H1 (cell line): ENCODE data around the gene CLDN9. TPM values are rescaled to one million over a fixed set of nuclear protein-coding genes. Genes with fewer than 3 reads are reported as not detected.

ENCODE experiments used
- CTCF ChIA-PET: fragments of 300-600 bp; sonication (Branson Sonifier 250); formaldehyde crosslinking; loops from one replicate; lab custom pipeline; 2021; ENCODE audit not compliant: partially characterized antibody; lab: Charles Lee
- POLR2A ChIA-PET: fragments of 300-600 bp; sonication (Branson Sonifier 250); formaldehyde crosslinking; loops from one replicate; lab custom pipeline; 2021; ENCODE audit warnings: inconsistent platforms; ENCODE audit not compliant: partially characterized antibody; lab: Charles Lee
- DNase-seq, 2 experiments: peaks; one replicate each; pipeline versions ENCODE4 v3.0.0 to v3.0.0-alpha.2; 2010 to 2022; ENCODE audit warnings: low spot score in 2 of 2, low read depth in 1 of 2, mixed read lengths in 1 of 2
- FAIRE-seq: peaks from 2 replicates; lab custom pipeline; 2011; peaks lifted over from hg19 to GRCh38; lab: Jason Lieb, UNC
- H2AFZ ChIP-seq: 2 replicates; pipeline ENCODE4 v1.8.1; 2012; ENCODE audit warnings: low read length, inconsistent platforms
- H2AK5ac ChIP-seq: 2 replicates; pipeline ENCODE4 v1.6.1; 2013; ENCODE audit warnings: low read depth, low read length
- H2BK120ac ChIP-seq: replicated peaks from 2 replicates; pipeline ENCODE3; 2013; ENCODE audit warnings: low read depth, low read length, inconsistent platforms
- H2BK12ac ChIP-seq: 2 replicates; pipeline ENCODE4 v1.6.1; 2013; ENCODE audit warnings: low read depth, low read length
- H2BK15ac ChIP-seq: 2 replicates; pipeline ENCODE4 v1.6.1; 2013; ENCODE audit warnings: low read length
- H2BK20ac ChIP-seq: 2 replicates; pipeline ENCODE4 v1.6.1; 2013; ENCODE audit warnings: low read length
- H2BK5ac ChIP-seq: 2 replicates; pipeline ENCODE4 v1.6.1; 2013; ENCODE audit warnings: low read depth, low read length
- H3K14ac ChIP-seq: 2 replicates; pipeline ENCODE4 v1.6.1; 2013; ENCODE audit warnings: inconsistent platforms; ENCODE audit not compliant: insufficient read length
- H3K18ac ChIP-seq: 2 replicates; pipeline ENCODE4 v1.6.1; 2013; ENCODE audit warnings: low read length; ENCODE audit errors: extremely low read depth
- H3K23ac ChIP-seq: 2 replicates; pipeline ENCODE4 v1.6.1; 2013; ENCODE audit warnings: inconsistent platforms; ENCODE audit not compliant: insufficient read length
- H3K23me2 ChIP-seq: 2 replicates; pipeline ENCODE4 v1.6.1; 2013; ENCODE audit warnings: low read depth, low read length
- H3K27ac ChIP-seq: 2 replicates; pipeline ENCODE4 v1.6.1; 2011; ENCODE audit warnings: low read depth, low read length, inconsistent platforms
- H3K27me3 ChIP-seq, 4 experiments: replicated peaks in 1 of 4; 1 replicate in 1 of 4; 2 replicates in 3 of 4; pipeline versions ENCODE4 v1.6.1 to v1.8.1; 2011 to 2013; ENCODE audit warnings: low read length in 3 of 4, mild to moderate bottlenecking in 3 of 4, inconsistent platforms in 2 of 4, mixed read lengths in 2 of 4, moderate library complexity in 1 of 4; ENCODE audit not compliant: control insufficient read depth in 3 of 4, insufficient read depth in 3 of 4; ENCODE audit errors: extremely low read depth in 1 of 4
- H3K36me3 ChIP-seq, 4 experiments: 2 replicates each; pipeline versions ENCODE4 v1.6.1 to v1.8.1; 2011 to 2013; ENCODE audit warnings: mild to moderate bottlenecking in 4 of 4, low read length in 3 of 4, moderate library complexity in 2 of 4, control low read depth in 1 of 4, inconsistent platforms in 1 of 4; ENCODE audit not compliant: insufficient read depth in 4 of 4, control insufficient read depth in 2 of 4
- H3K4ac ChIP-seq: replicated peaks from 2 replicates; pipeline ENCODE3; 2013; ENCODE audit warnings: low read length, low read depth, mixed read lengths, inconsistent platforms; ENCODE audit not compliant: insufficient read length
- H3K4me1 ChIP-seq, 4 experiments: replicated peaks in 1 of 4; 1 replicate in 1 of 4; 2 replicates in 3 of 4; pipeline versions ENCODE4 v1.6.1 to v1.8.1; 2011 to 2013; ENCODE audit warnings: low read length in 3 of 4, inconsistent platforms in 2 of 4, mixed read lengths in 1 of 4; ENCODE audit not compliant: insufficient read depth in 4 of 4, control insufficient read depth in 3 of 4
- H3K4me2 ChIP-seq, 2 experiments: 2 replicates each; pipeline versions ENCODE4 v1.6.1 to v1.8.1; 2011 to 2013; ENCODE audit warnings: low read depth in 2 of 2, low read length in 2 of 2, control low read depth in 1 of 2, inconsistent platforms in 1 of 2, mild to moderate bottlenecking in 1 of 2; ENCODE audit not compliant: insufficient read depth in 1 of 2
- H3K4me3 ChIP-seq, 4 experiments: fragments of 200-600, 300-600 bp in 1 of 4; sonication (generic), shearing (Covaris generic), sonication (Bioruptor Twin) in 1 of 4; 2 replicates each; pipeline versions ENCODE4 v1.5.1 to v1.8.1; 2011 to 2016; ENCODE audit warnings: low read length in 4 of 4, low read depth in 3 of 4, control low read depth in 2 of 4, inconsistent platforms in 2 of 4, mild to moderate bottlenecking in 2 of 4, mixed read lengths in 1 of 4, moderate library complexity in 1 of 4; ENCODE audit not compliant: insufficient read depth in 2 of 4; ENCODE audit errors: extremely low read depth in 1 of 4
- H3K56ac ChIP-seq: replicated peaks from 2 replicates; pipeline ENCODE3; 2013; ENCODE audit warnings: low read depth, mild to moderate bottlenecking, mixed read lengths, low read length, inconsistent platforms; ENCODE audit not compliant: insufficient read length
- H3K79me1 ChIP-seq: 2 replicates; pipeline ENCODE4 v1.6.1; 2013; ENCODE audit warnings: low read depth, low read length, control low read depth
- H3K79me2 ChIP-seq, 2 experiments: 2 replicates each; pipeline versions ENCODE4 v1.6.1 to v1.8.1; 2012 to 2013; ENCODE audit warnings: low read length in 2 of 2, mild to moderate bottlenecking in 2 of 2, inconsistent platforms in 1 of 2; ENCODE audit not compliant: insufficient read depth in 2 of 2, control insufficient read depth in 1 of 2
- H3K9ac ChIP-seq, 4 experiments: replicated peaks in 1 of 4; 1 replicate in 1 of 4; 2 replicates in 3 of 4; pipeline versions ENCODE4 v1.6.1 to v1.8.1; 2011 to 2013; ENCODE audit warnings: low read depth in 3 of 4, low read length in 3 of 4, control low read depth in 2 of 4, mild to moderate bottlenecking in 2 of 4, moderate library complexity in 2 of 4, inconsistent platforms in 1 of 4; ENCODE audit errors: extremely low read depth in 1 of 4
- H3K9me3 ChIP-seq, 2 experiments: 2 replicates each; pipeline versions ENCODE4 v1.6.1 to v1.8.1; 2012 to 2013; ENCODE audit warnings: mild to moderate bottlenecking in 2 of 2, moderate library complexity in 2 of 2, control low read depth in 1 of 2, inconsistent platforms in 1 of 2, low read depth in 1 of 2, low read length in 1 of 2, mixed read lengths in 1 of 2; ENCODE audit not compliant: insufficient read depth in 2 of 2
- H4K20me1 ChIP-seq, 2 experiments: replicated peaks in 1 of 2; 2 replicates each; pipeline versions ENCODE3 to v1.8.1; 2011 to 2013; ENCODE audit warnings: inconsistent platforms in 2 of 2, low read length in 2 of 2, mild to moderate bottlenecking in 1 of 2; ENCODE audit not compliant: insufficient read depth in 2 of 2, control insufficient read depth in 1 of 2
- H4K5ac ChIP-seq: 2 replicates; pipeline ENCODE4 v1.6.1; 2013; ENCODE audit warnings: low read length, low read depth, mixed read lengths, inconsistent platforms; ENCODE audit not compliant: insufficient read length
- H4K8ac ChIP-seq: 2 replicates; pipeline ENCODE4 v1.8.0; 2013; ENCODE audit warnings: mild to moderate bottlenecking, moderate library complexity, low read length, inconsistent platforms; ENCODE audit not compliant: insufficient read depth; ENCODE audit errors: extremely low read depth
- H4K91ac ChIP-seq: replicated peaks from 2 replicates; pipeline ENCODE3; 2013; ENCODE audit warnings: low read length, mixed read lengths, inconsistent platforms; ENCODE audit not compliant: insufficient read length
- ASH2L ChIP-seq: fragments of 200-600, 300-600 bp; sonication (generic); IDR thresholded peaks from one replicate; pipeline ENCODE4 v1.7.1; 2017; ENCODE audit warnings: low read length
- BACH1 ChIP-seq: IDR thresholded peaks from 2 replicates; pipeline ENCODE4 v1.6.1; 2012; ENCODE audit warnings: low read length, improper control_type of control experiment
- CHD1 ChIP-seq: IDR thresholded peaks from 2 replicates; pipeline ENCODE4 v1.6.1; 2012; ENCODE audit warnings: low read depth, low read length, improper control_type of control experiment
- EP300 ChIP-seq, 2 experiments: IDR thresholded peaks; 1 replicate in 1 of 2; 2 replicates in 1 of 2; pipeline ENCODE4 v1.6.1; 2011 to 2012; ENCODE audit warnings: low read depth in 2 of 2, low read length in 2 of 2, mild to moderate bottlenecking in 2 of 2, borderline replicate concordance in 1 of 2, inconsistent platforms in 1 of 2, moderate library complexity in 1 of 2
- FOSL1 ChIP-seq: IDR thresholded peaks from 2 replicates; pipeline ENCODE4 v1.6.1; 2011; ENCODE audit warnings: mild to moderate bottlenecking, low read depth, low read length, moderate library complexity; ENCODE audit not compliant: insufficient read depth
- JUN ChIP-seq: IDR thresholded peaks from 2 replicates; pipeline ENCODE4 v1.6.1; 2011; ENCODE audit warnings: low read depth, mild to moderate bottlenecking, improper control_type of control experiment, low read length
- KDM1A ChIP-seq: fragments of 200-600, 300-600 bp; sonication (generic); IDR thresholded peaks from 2 replicates; pipeline ENCODE4 v1.7.1; 2016; ENCODE audit warnings: mild to moderate bottlenecking, low read length, borderline replicate concordance
- POU5F1 ChIP-seq: IDR thresholded peaks from 2 replicates; pipeline ENCODE4 v1.6.1; 2011; ENCODE audit warnings: low read depth, mild to moderate bottlenecking, low read length, moderate library complexity
- SAP30 ChIP-seq: fragments of 300-600 bp; sonication (generic); IDR thresholded peaks from 2 replicates; pipeline ENCODE4 v1.7.1; 2012; ENCODE audit warnings: low read length, moderate library complexity, mild to moderate bottlenecking, inconsistent platforms; ENCODE audit not compliant: insufficient read depth, insufficient replicate concordance
- SIN3A ChIP-seq, 2 experiments: IDR thresholded peaks in 1 of 2; conservative IDR thresholded peaks in 1 of 2; 2 replicates each; pipeline ENCODE4 v1.6.1; 2011 to 2012; ENCODE audit warnings: low read length in 2 of 2, improper control_type of control experiment in 1 of 2, low read depth in 1 of 2, mild to moderate bottlenecking in 1 of 2
- SRF ChIP-seq: IDR thresholded peaks from 2 replicates; pipeline ENCODE4 v1.6.1; 2011; ENCODE audit warnings: mild to moderate bottlenecking, low read depth, low read length, moderate library complexity
- TEAD4 ChIP-seq: IDR thresholded peaks from 2 replicates; pipeline ENCODE4 v1.6.1; 2012; ENCODE audit warnings: low read depth, low read length, inconsistent platforms, mixed read lengths
- WGBS, 2 experiments: shearing (Covaris generic) in 1 of 2; methylation state at CpG; one replicate each; pipeline versions ENCODE4 v1.1.6 to v1.1.7; 2013 to 2015; ENCODE audit warnings: low lambda C conversion rate in 2 of 2, mixed read lengths in 2 of 2, inconsistent platforms in 1 of 2, low coverage in 1 of 2, missing lambda C conversion rate in 1 of 2; ENCODE audit not compliant: insufficient replicate concordance in 2 of 2, insufficient coverage in 1 of 2, insufficient read length in 1 of 2; ENCODE audit errors: extremely low coverage in 1 of 2, missing lambda C conversion rate in 1 of 2; 5-methylcytosine and 5-hydroxymethylcytosine counted together
- polyA plus RNA-seq, 7 experiments: library from polyadenylated mRNA; depleted of rRNA in 3 of 7; stranded (reverse) in 5 of 7; unstranded in 2 of 7; fragments of >200 nt in 5 of 7; fragments of 200-250 nt in 2 of 7; gene quantifications; 1 replicate in 5 of 7; 2 replicates in 1 of 7; 4 replicates in 1 of 7; pipeline versions ENCODE4 v1.2.1 to v1.2.3, GENCODE V29; 2011 to 2013; ENCODE audit warnings: missing spikeins in 2 of 7, mixed read lengths in 2 of 7
- total RNA-seq: library from RNA; stranded (reverse); fragmentation: NEBNext Ultra II Directional; extraction: Animal tissue kit (Norgen Biotek cat#: 25700); gene quantifications from 2 replicates; pipeline ENCODE4 v1.2.1, GENCODE V29; 2021

The CLDN9 gene
- total and polyA plus RNA-seq, 2 of the 8 experiments (the other 6 are each of a cell fraction or from before 2014, with no cell fraction given): 0.60 to 0.89 TPM

DNA sequence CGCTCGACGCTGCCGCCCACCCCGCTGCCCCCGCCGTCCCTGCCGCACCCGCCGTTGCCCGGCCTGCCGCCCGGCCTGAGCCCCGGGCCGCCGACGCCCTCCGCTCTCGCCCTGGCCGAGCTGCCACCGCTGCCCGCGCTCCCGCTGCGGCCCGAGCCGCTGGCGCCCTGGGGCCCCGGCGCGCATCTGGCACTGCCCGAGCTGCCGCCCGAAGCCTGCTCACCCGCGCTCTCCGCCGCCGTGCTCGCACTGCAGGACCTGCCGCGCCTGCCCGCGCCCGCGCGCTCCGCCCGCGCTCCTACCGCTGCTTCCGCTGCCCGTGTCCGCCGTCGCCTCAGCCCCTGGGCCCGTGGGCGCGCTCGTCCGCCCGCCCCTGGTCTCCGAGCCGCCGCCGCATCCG, 8.4 kb upstream of the CLDN9 start:
- Histone ChIP-seq H3K4me2 (peak overlapping the region in 1 of 2 experiments; percentile 88; a peak in 2 of 4 replicates), H3K4me1 (peaks cover 11 to 35% (median 30%) of the 10 kb centered on the region in 4 experiments), H3K36me3 (peaks cover 0 to 3% (median 0%) of the 10 kb centered on the region in 4 experiments; a peak in 1 of 8 replicates), H2AK5ac (no peak overlapping the region), H3K9ac (peak overlapping the region in 1 of 4 experiments; percentile 41; a peak in 1 of 7 replicates), H4K20me1 (no peaks in the 10 kb centered on the region), H3K79me1 (no peaks in the 10 kb centered on the region; the same call in 1 of the 2 replicates), H3K79me2 (peaks cover 0 to 6% of the 10 kb centered on the region in 2 experiments; a peak in 1 of 4 replicates), H2BK15ac (no peak overlapping the region), H3K56ac (no peak overlapping the region), H3K4me3 (peak overlapping the region in 1 of 4 experiments; percentile 58; a peak in 1 of 8 replicates), H3K27ac (no peak overlapping the region), H2AFZ (no peak overlapping the region), H3K18ac (no peak overlapping the region), H3K9me3 (no peaks in the 10 kb centered on the region), H2BK20ac (no peak overlapping the region), H2BK12ac (no peak overlapping the region), H4K91ac (no peak overlapping the region), H3K23ac (no peak overlapping the region), H4K8ac (no peak overlapping the region; the same call in 1 of the 2 replicates), H3K14ac (no peak overlapping the region), H3K23me2 (peaks cover 13% of the 10 kb centered on the region), H2BK5ac (no peak overlapping the region), H4K5ac (no peak overlapping the region), H3K27me3 (no peaks in the 10 kb centered on the region), H3K4ac (no peak overlapping the region), H2BK120ac (no peak overlapping the region)
- no peak for FAIRE-seq
- 0% methylated on average over 11 of the region's 67 CpGs; no CpG with 5 or more reads in 1 of the 2 experiments for WGBS, 2 experiments
- CTCF ChIA-PET: interaction anchor here (0.6 to 17.3 kb wide), 15 partner anchors 8 to 102 kb away, joined by 3 to 639 read pairs (median 3); partner anchors contain the start of genes BICDL2, CLDN6, CLDN9 and HCFC1R1
- DNase-seq: no peak
- POLR2A ChIA-PET: interaction anchor here (0.6 to 35.7 kb wide), 15 partner anchors 11 to 134 kb away, joined by 3 to 1808 read pairs (median 4); partner anchors contain the start of genes BICDL2, CLDN6, CLDN9 and HCFC1R1
- TF ChIP-seq TEAD4 (no peak), EP300 (IDR thresholded peaks at IDR 0.05; ENCODE audit: borderline replicate concordance in 1 of 2, low read depth in 2 of 2, low read length in 2 of 2) (no peak), SRF (no peak), POU5F1 (no peak), BACH1 (no peak), ASH2L (no peak), SAP30 (no peak), JUN (no peak), FOSL1 (no peak), KDM1A (no peak), CHD1 (no peak), SIN3A (conservative IDR thresholded peaks at IDR 0.05 in 1 of 2, IDR thresholded peaks at IDR 0.05 in 1 of 2; ENCODE audit: low read depth in 1 of 2, low read length in 2 of 2) (no peak)
